SU-DHL-6 (cell line): ENCODE measurements around the gene ALAS1.
"Not testable (repeated sequence)": the region's sequence is repeated elsewhere in the genome, so short reads cannot be mapped to it uniquely, and the experiment has no call there.

Source experiments
- H2AFZ ChIP-seq: fragments of 200-600 bp; sonication (generic); 2 replicates; pipeline ENCODE4 v1.6.1; 2014; ENCODE audit warnings: low read depth, mild to moderate bottlenecking, moderate library complexity, mixed read lengths, antibody characterized with exemption, low read length; ENCODE audit not compliant: severe bottlenecking
- H3F3A ChIP-seq: fragments of 200-600 bp; shearing (Covaris generic); 2 replicates; pipeline ENCODE4 v1.6.0; 2016; ENCODE audit warnings: antibody characterized with exemption, mild to moderate bottlenecking; ENCODE audit not compliant: insufficient read depth
- H3K27ac ChIP-seq: fragments of 200-600 bp; sonication (generic); 2 replicates; pipeline ENCODE4 v1.5.1; 2016; ENCODE audit warnings: low read depth, mild to moderate bottlenecking, low read length, moderate library complexity, mixed read lengths
- H3K27me3 ChIP-seq: fragments of 200-600 bp; sonication (generic), shearing (Covaris generic); 2 replicates; pipeline ENCODE4 v1.6.0; 2014; ENCODE audit warnings: mild to moderate bottlenecking, low read length
- H3K36me3 ChIP-seq: fragments of 200-600 bp; sonication (generic); 2 replicates; pipeline ENCODE4 v1.6.1; 2014; ENCODE audit warnings: mild to moderate bottlenecking, low read length, mixed read lengths
- H3K4me2 ChIP-seq: fragments of 300-600, 200-600 bp; shearing (Covaris generic), sonication (generic); 2 replicates; pipeline ENCODE4 v1.6.0; 2014; ENCODE audit warnings: low read length, low read depth, mild to moderate bottlenecking; ENCODE audit not compliant: poor library complexity, severe bottlenecking
- H3K4me3 ChIP-seq: fragments of 200-600 bp; sonication (generic); 2 replicates; pipeline ENCODE4 v1.5.1; 2014; ENCODE audit warnings: antibody characterized with exemption, low read length, mild to moderate bottlenecking, mixed read lengths; ENCODE audit not compliant: insufficient read depth, poor library complexity, severe bottlenecking
- H3K79me2 ChIP-seq: fragments of 200-600 bp; sonication (generic); 2 replicates; pipeline ENCODE4 v1.6.1; 2014; ENCODE audit warnings: mild to moderate bottlenecking, low read length, moderate library complexity; ENCODE audit not compliant: insufficient read depth
- H3K9ac ChIP-seq: fragments of 200-600 bp; sonication (generic); 2 replicates; pipeline ENCODE4 v1.7.0; 2014; ENCODE audit warnings: mild to moderate bottlenecking, low read length
- H3K9me2 ChIP-seq: fragments of 200-600 bp; sonication (generic); replicated peaks from 2 replicates; pipeline ENCODE4 v1.6.1; 2014; ENCODE audit warnings: low read length; ENCODE audit not compliant: insufficient read depth
- H3K9me3 ChIP-seq: fragments of 200-600 bp; sonication (generic); 2 replicates; pipeline ENCODE4 v1.6.1; 2014; ENCODE audit warnings: low read length, mixed read lengths; ENCODE audit not compliant: insufficient read depth
- H4K20me1 ChIP-seq: fragments of 200-600 bp; sonication (generic); 2 replicates; pipeline ENCODE4 v1.6.1; 2014; ENCODE audit warnings: low read depth, mild to moderate bottlenecking, antibody characterized with exemption, low read length, moderate library complexity, mixed read lengths
- EZH2phosphoT487 ChIP-seq: fragments of 200-600 bp; sonication (generic), shearing (Covaris generic); conservative IDR thresholded peaks from 2 replicates; pipeline ENCODE4 v1.6.1; 2018; ENCODE audit warnings: mild to moderate bottlenecking, antibody characterized with exemption, low read length, moderate library complexity, mixed read lengths
- TF ChIP-seq, protein P1 (sequence below): fragments of 200-600 bp; sonication (generic); IDR thresholded peaks from one replicate; pipeline ENCODE4 v1.5.1; 2017; ENCODE audit warnings: antibody characterized with exemption, mild to moderate bottlenecking, low read length, moderate library complexity; ENCODE audit not compliant: insufficient read depth, poor library complexity, severe bottlenecking

Gene ALAS1

DNA sequence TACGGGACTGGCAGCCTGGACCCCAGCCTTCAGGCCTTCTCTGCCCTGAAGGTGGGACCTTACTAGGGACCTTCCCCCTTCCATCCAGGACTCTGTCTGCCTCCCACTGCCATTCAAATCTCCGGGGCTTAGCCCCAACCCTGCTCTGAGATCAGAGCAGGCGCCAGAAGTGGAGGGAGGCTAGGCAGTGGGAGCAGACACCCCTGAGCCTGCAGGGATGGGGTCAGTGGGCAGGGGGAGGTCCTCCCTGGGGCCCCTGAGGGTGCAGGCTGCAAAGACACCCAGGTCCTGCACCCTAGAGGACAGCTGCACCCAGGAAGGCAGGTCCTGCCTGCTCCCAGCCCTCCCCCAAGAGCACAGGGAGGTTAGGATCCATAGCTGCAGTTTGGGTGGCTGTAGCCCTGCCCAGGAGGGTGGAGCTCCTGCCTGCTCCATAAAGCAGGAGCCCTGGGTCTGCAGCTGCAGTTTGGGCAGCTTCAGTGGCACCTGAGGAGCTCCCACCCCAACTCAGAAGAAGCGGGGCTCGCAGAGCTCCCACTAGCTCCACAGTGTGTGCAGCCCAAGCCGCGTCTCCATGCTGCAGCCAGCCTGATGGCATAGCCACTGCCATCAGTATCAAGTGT lies 35.6 kb upstream of the ALAS1 start:
- Histone ChIP-seq H4K20me1 (no peaks in the 10 kb centered on the region), H3K4me3 (no peak overlapping the region), H3K9me3 (no peaks in the 10 kb centered on the region), H2AFZ (no peak overlapping the region), H3K27ac (no peak overlapping the region), H3K79me2 (no peaks in the 10 kb centered on the region), H3K36me3 (no peaks in the 10 kb centered on the region), H3K9me2 (no peaks in the 10 kb centered on the region), H3F3A (no peaks in the 10 kb centered on the region), H3K9ac (no peak overlapping the region), H3K4me2 (no peak overlapping the region), H3K27me3 (no peaks in the 10 kb centered on the region)
- no peak for TF ChIP-seq EZH2phosphoT487
- TF ChIP-seq, protein P1, sequence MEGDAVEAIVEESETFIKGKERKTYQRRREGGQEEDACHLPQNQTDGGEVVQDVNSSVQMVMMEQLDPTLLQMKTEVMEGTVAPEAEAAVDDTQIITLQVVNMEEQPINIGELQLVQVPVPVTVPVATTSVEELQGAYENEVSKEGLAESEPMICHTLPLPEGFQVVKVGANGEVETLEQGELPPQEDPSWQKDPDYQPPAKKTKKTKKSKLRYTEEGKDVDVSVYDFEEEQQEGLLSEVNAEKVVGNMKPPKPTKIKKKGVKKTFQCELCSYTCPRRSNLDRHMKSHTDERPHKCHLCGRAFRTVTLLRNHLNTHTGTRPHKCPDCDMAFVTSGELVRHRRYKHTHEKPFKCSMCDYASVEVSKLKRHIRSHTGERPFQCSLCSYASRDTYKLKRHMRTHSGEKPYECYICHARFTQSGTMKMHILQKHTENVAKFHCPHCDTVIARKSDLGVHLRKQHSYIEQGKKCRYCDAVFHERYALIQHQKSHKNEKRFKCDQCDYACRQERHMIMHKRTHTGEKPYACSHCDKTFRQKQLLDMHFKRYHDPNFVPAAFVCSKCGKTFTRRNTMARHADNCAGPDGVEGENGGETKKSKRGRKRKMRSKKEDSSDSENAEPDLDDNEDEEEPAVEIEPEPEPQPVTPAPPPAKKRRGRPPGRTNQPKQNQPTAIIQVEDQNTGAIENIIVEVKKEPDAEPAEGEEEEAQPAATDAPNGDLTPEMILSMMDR, result no peak

DNA sequence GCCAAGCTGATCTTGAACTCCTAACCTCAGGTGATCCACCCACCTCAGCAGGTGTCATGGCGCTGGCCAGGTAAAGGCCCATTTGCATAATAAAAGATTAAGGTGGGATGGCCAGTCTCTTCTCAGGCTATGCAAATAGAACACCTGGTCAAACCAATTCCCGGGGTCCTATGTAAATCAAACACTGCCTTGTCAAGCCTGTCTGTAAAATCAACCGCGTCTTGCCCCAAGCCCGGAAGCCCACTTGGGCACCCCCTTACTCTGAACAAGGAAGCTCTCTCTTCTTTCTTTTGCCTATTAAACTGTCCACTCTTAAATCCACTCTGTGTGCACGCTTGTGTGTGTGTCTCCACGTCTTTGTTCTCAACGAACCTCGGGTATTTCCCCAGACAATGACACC lies 30.7 kb upstream of the ALAS1 start:
- no peak overlapping the region for H2AFZ ChIP-seq

DNA sequence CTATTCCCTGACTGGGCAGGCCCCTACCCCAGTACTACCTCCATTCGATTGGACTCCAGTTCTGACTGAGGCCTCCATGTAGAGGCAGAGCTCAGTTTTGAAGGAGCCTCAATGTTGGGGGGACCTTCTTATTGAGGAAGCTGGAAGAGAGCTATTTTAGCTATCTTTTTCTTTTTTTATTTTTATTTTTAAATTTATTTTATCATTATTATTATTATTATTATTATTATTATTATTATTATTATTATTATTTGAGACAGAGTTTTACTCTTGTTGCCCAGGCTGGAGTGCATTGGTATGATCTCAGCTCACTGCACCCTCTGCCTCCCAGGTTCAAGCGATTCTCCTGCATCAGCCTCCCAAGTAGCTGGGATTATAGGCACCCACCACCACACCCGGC lies 27.7 kb upstream of the ALAS1 start:
- H2AFZ ChIP-seq, H3K9ac ChIP-seq, H3K9me2 ChIP-seq, H3K4me2 ChIP-seq, H3F3A ChIP-seq, H3K27me3 ChIP-seq, H3K79me2 ChIP-seq, H3K36me3 ChIP-seq, H3K27ac ChIP-seq, H3K4me3 ChIP-seq, H4K20me1 ChIP-seq, H3K9me3 ChIP-seq: not testable (repeated sequence)

More for the DNA sequence above, 30.7 kb upstream of the ALAS1 start:
- Histone ChIP-seq H3K9me2 (no peaks in the 10 kb centered on the region), H3F3A (no peaks in the 10 kb centered on the region), H3K4me2 (no peak overlapping the region), H3K36me3 (no peaks in the 10 kb centered on the region), H3K79me2 (no peaks in the 10 kb centered on the region), H3K9ac (no peak overlapping the region), H3K4me3 (no peak overlapping the region), H3K27me3 (no peaks in the 10 kb centered on the region), H4K20me1 (no peaks in the 10 kb centered on the region), H3K9me3 (no peaks in the 10 kb centered on the region), H3K27ac (no peak overlapping the region)
- TF ChIP-seq, protein P1, result no peak
- no peak for TF ChIP-seq EZH2phosphoT487

DNA sequence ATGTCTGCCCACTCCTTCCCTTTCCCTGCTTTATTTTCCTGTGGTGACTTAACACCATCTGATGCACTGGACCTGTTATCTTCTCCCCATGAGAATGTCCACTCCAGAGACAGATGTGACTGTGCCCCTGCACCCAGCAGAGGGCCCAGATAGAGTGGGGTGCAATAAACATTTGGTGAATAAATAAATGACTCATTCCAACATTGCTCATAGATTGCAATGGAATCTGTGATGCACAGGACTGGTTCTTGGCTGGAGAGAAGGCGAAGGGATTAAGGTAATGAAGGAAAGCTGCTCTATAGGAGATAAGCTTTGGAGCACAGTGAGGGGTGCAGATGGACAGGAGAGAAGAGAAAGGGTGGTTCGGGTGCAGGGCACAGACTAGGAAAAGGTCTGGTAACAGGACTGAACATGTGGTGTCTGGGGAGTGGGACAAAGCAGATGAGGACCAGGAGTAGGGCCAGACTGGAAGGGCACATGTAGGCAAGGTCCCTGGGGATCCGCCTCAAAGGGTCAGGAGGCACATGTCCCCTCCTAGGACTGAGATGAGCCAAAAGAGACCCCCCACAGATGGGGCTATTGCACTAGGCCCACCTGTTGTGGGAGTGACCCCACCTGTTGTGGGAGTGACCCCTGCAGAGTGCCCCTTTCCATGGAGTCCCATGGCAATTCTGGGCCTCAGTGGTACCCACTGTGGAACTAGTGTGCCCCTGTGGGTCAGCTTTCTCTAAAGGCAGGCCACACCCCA lies 26.3 kb upstream of the ALAS1 start:
- Histone ChIP-seq H3K36me3 (no peaks in the 10 kb centered on the region), H3K27ac (no peak overlapping the region), H3K4me3 (no peak overlapping the region), H2AFZ (no peak overlapping the region), H3F3A (no peaks in the 10 kb centered on the region), H3K9me3 (no peaks in the 10 kb centered on the region), H4K20me1 (no peaks in the 10 kb centered on the region), H3K9me2 (no peaks in the 10 kb centered on the region), H3K79me2 (no peaks in the 10 kb centered on the region), H3K9ac (no peak overlapping the region), H3K4me2 (no peak overlapping the region), H3K27me3 (no peaks in the 10 kb centered on the region)
- TF ChIP-seq, protein P1, result no peak
- TF ChIP-seq EZH2phosphoT487, result no peak
